OCI-LY1 (cell line): ENCODE results near the gene TLCD1.

Source experiments
- EZH2 ChIP-seq: fragments of 200-600 bp; sonication (generic), shearing (Covaris generic); IDR thresholded peaks from 2 replicates; pipeline ENCODE4 v1.8.0; 2017; ENCODE audit warnings: borderline replicate concordance, mixed run types, mild to moderate bottlenecking, antibody characterized with exemption, low read length, moderate library complexity, mixed read lengths
- TF ChIP-seq, protein P1 (sequence below): fragments of 200-600 bp; sonication (generic), shearing (Covaris generic); IDR thresholded peaks from 2 replicates; pipeline ENCODE4 v1.5.1; 2017; ENCODE audit warnings: mild to moderate bottlenecking, antibody characterized with exemption, low read length, moderate library complexity, mixed read lengths

DNA sequence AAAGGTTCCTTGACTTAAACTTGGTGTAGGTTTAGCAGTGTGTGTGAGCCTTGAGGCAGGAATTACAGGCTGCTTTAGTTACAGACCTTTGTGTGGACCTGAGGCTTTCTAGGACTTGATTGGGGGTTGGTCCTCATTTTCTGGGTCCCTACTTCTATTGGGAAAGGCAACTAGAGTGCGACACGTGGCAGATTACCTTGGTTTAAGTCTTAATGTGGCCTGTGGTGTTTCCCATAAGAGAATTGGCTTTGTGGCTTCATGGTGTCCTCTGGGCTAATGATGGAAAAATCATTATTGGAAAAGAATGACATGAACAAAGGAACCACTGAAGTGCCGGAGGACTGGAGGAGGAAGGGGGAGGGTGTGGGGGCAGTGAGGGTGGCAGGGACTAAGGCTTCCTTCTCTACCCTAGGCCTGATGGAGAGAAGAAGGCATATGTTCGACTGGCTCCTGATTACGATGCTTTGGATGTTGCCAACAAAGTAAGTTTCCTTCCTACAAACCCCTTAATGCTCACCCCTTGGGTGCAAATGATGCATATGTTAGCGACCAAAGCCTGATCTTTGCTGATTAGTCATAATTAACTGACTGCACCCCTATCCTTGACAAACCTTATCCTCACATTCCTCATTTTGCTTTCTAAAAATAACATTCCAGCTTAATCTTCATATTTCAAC lies 2.7 kb downstream of the TLCD1 start:
- TF ChIP-seq, protein P1, sequence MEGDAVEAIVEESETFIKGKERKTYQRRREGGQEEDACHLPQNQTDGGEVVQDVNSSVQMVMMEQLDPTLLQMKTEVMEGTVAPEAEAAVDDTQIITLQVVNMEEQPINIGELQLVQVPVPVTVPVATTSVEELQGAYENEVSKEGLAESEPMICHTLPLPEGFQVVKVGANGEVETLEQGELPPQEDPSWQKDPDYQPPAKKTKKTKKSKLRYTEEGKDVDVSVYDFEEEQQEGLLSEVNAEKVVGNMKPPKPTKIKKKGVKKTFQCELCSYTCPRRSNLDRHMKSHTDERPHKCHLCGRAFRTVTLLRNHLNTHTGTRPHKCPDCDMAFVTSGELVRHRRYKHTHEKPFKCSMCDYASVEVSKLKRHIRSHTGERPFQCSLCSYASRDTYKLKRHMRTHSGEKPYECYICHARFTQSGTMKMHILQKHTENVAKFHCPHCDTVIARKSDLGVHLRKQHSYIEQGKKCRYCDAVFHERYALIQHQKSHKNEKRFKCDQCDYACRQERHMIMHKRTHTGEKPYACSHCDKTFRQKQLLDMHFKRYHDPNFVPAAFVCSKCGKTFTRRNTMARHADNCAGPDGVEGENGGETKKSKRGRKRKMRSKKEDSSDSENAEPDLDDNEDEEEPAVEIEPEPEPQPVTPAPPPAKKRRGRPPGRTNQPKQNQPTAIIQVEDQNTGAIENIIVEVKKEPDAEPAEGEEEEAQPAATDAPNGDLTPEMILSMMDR: no peak
- TF ChIP-seq EZH2: no peak
